PC-3 (cell line): ENCODE data around the gene SLC23A1. TPM values are rescaled to one million over a fixed set of nuclear protein-coding genes. Genes with fewer than 3 reads are reported as not detected.

ENCODE experiments used
- ATAC-seq: fragments of 200-7000 bp; cut with Tn5 transposase; 2 replicates; pipeline ENCODE4 v1.9.1; 2020; ENCODE audit warnings: mild to moderate bottlenecking, moderate library complexity
- BruUV-seq: library from RNA; stranded (reverse); fragments of 400-500 nt; replicated peaks from 2 replicates; lab custom pipeline; 2021; lab: Mats Ljungman, UMichigan
- CTCF ChIA-PET: fragments of 300-600 bp; sonication (Branson Sonifier 250); formaldehyde crosslinking; loops from one replicate; lab custom pipeline; 2022; ENCODE audit warnings: antibody characterized with exemption; lab: Charles Lee
- POLR2A ChIA-PET: fragments of 300-600 bp; sonication (Branson Sonifier 250); formaldehyde crosslinking; loops from one replicate; lab custom pipeline; 2022; ENCODE audit warnings: antibody characterized with exemption; ENCODE audit not compliant: unreplicated experiment; lab: Charles Lee
- DNase-seq: peaks from one replicate; pipeline ENCODE4 v3.0.0-alpha.2; 2015
- H2AFZ ChIP-seq: fragments of 300-600 bp; sonication (generic); 2 replicates; pipeline ENCODE4 v1.6.0; 2016; ENCODE audit warnings: antibody characterized with exemption, low read length
- H3F3A ChIP-seq: fragments of 300-600 bp; sonication (generic); one replicate; pipeline ENCODE4 v1.6.0; 2017; ENCODE audit warnings: antibody characterized with exemption, low read length, control low read depth, mild to moderate bottlenecking; ENCODE audit not compliant: unreplicated experiment
- H3K27ac ChIP-seq: fragments of 300-600 bp; sonication (generic); 2 replicates; pipeline ENCODE4 v1.5.1; 2016; ENCODE audit warnings: mild to moderate bottlenecking, low read length
- H3K27me3 ChIP-seq: fragments of 300-600 bp; sonication (generic); 2 replicates; pipeline ENCODE4 v1.6.1; 2016; ENCODE audit warnings: low read length, mixed read lengths
- H3K36me3 ChIP-seq: fragments of 300-600 bp; sonication (generic); 2 replicates; pipeline ENCODE4 v1.6.1; 2016; ENCODE audit warnings: low read depth, mixed run types, low read length, mixed read lengths
- H3K4me1 ChIP-seq: fragments of 300-600 bp; sonication (generic); 2 replicates; pipeline ENCODE4 v1.5.1; 2016; ENCODE audit warnings: low read length; ENCODE audit not compliant: insufficient read depth
- H3K4me2 ChIP-seq: fragments of 300-600 bp; sonication (generic); 2 replicates; pipeline ENCODE4 v1.6.0; 2016; ENCODE audit warnings: low read length
- H3K4me3 ChIP-seq: fragments of 300-600 bp; sonication (generic); 2 replicates; pipeline ENCODE4 v1.5.1; 2016; ENCODE audit warnings: mild to moderate bottlenecking, low read length, mixed read lengths
- H3K79me2 ChIP-seq: fragments of 300-600 bp; sonication (generic); 2 replicates; pipeline ENCODE4 v1.6.1; 2017; ENCODE audit warnings: low read length, mixed read lengths
- H3K9ac ChIP-seq: fragments of 300-600 bp; sonication (generic); 2 replicates; pipeline ENCODE4 v1.6.0; 2016; ENCODE audit warnings: mild to moderate bottlenecking, low read length
- H3K9me2 ChIP-seq: fragments of 300-600 bp; sonication (generic); replicated peaks from 2 replicates; pipeline ENCODE4 v1.6.1; 2016; ENCODE audit warnings: mixed run types, low read length, mixed read lengths
- H3K9me3 ChIP-seq: fragments of 300-600 bp; sonication (generic); 2 replicates; pipeline ENCODE4 v1.6.1; 2016; ENCODE audit warnings: low read length, mixed read lengths
- H4K20me1 ChIP-seq: fragments of 300-600 bp; sonication (generic); 2 replicates; pipeline ENCODE4 v1.6.1; 2016; ENCODE audit warnings: low read length, mixed read lengths
- EZH2 ChIP-seq: fragments of 300-600 bp; sonication (generic); IDR thresholded peaks from one replicate; pipeline ENCODE4 v1.6.1; 2017; ENCODE audit warnings: antibody characterized with exemption, mild to moderate bottlenecking, low read length; ENCODE audit not compliant: unreplicated experiment
- EZH2phosphoT487 ChIP-seq: fragments of 300-600 bp; sonication (generic); IDR thresholded peaks from 2 replicates; pipeline ENCODE4 v1.6.1; 2018; ENCODE audit warnings: mild to moderate bottlenecking, antibody characterized with exemption, low read length, borderline replicate concordance
- intact Hi-C: fragments of 100-400 bp; cut with micrococcal nuclease; formaldehyde crosslinking; loops from 2 replicates; pipeline ENCODE4 v1.9.0; 2023
- total RNA-seq: library from RNA; depleted of rRNA; stranded (reverse); fragments of >200 nt; gene quantifications from 2 replicates; pipeline ENCODE4 v1.2.3, GENCODE V29; 2014; rRNA removed
- TF ChIP-seq, protein P1 (sequence below): fragments of 300-600 bp; sonication (generic); conservative IDR thresholded peaks from 2 replicates; pipeline ENCODE4 v1.5.1; 2017; ENCODE audit warnings: antibody characterized with exemption, low read depth, mild to moderate bottlenecking, low read length

SLC23A1 gene
- total RNA-seq, 1 experiment from 2014 or later = not detected

DNA sequence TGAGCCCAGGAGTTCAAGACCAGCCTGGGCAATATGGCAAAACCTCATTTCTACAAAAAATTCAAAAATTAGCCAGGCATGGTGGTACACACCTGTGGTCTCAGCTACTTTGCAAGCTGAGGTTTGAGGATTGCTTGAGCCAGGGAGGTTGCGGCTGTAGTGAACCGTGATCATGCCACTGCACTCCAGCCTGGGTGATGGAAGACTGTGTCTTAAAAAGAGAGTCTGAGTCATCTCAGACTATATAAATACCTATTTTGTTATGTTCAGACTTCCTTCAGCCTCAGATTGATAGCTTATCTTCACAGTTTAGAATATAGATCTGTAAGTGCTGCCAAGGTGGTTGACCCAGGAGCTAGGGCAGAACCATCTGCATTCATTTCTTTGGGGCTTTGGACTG lies 43.0 kb downstream of the SLC23A1 start:
- no peak overlapping the region for H2AFZ ChIP-seq
- no peak overlapping the region for H3K9ac ChIP-seq
- TF ChIP-seq EZH2 = no peak
- TF ChIP-seq, protein P1, sequence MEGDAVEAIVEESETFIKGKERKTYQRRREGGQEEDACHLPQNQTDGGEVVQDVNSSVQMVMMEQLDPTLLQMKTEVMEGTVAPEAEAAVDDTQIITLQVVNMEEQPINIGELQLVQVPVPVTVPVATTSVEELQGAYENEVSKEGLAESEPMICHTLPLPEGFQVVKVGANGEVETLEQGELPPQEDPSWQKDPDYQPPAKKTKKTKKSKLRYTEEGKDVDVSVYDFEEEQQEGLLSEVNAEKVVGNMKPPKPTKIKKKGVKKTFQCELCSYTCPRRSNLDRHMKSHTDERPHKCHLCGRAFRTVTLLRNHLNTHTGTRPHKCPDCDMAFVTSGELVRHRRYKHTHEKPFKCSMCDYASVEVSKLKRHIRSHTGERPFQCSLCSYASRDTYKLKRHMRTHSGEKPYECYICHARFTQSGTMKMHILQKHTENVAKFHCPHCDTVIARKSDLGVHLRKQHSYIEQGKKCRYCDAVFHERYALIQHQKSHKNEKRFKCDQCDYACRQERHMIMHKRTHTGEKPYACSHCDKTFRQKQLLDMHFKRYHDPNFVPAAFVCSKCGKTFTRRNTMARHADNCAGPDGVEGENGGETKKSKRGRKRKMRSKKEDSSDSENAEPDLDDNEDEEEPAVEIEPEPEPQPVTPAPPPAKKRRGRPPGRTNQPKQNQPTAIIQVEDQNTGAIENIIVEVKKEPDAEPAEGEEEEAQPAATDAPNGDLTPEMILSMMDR = no peak
- TF ChIP-seq EZH2phosphoT487 = no peak
- ChIA-PET CTCF (no interaction called here), POLR2A (no interaction called here)
- BruUV-seq = no TSS peak
- H4K20me1 ChIP-seq = peaks cover 27% of the 10 kb centered on the region
- H3K36me3 ChIP-seq = no peaks in the 10 kb centered on the region
- peaks cover 18% of the 10 kb centered on the region for H3K4me1 ChIP-seq
- H3K4me2 ChIP-seq = no peak overlapping the region
- no peak for ATAC-seq
- H3K4me3 ChIP-seq = no peak overlapping the region
- no peak overlapping the region for H3K27ac ChIP-seq
- no peaks in the 10 kb centered on the region for H3K9me3 ChIP-seq
- no peaks in the 10 kb centered on the region for H3K9me2 ChIP-seq
- DNase-seq = no peak
- no peaks in the 10 kb centered on the region for H3K27me3 ChIP-seq
- peaks cover 34% of the 10 kb centered on the region for H3K79me2 ChIP-seq
- H3F3A ChIP-seq = no peaks in the 10 kb centered on the region
- intact Hi-C loops = loop anchor here (2.0 kb wide), 2 partner anchors 33 to 47 kb away; partner anchors contain the start of gene MATR3

DNA sequence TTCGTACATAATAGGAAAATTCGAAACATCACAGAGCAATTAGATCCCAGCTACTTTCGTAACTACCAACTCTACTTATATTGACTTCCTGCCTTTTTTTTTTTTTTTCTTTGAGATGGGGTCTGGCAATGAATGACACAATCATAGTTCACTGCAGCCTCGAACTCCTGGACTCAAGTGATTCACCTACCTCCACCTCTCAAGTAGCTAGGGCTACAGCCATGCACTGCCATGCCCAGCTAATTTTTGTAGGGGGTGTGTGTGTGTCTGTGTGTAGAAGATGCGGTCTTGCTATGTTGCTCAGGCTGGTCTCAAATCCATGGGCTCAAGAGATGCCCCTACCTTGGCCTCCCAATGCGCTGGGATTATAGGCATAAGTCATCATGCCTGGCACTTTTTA lies 47.3 kb downstream of the SLC23A1 start:
- Histone ChIP-seq H2AFZ (no peak overlapping the region), H4K20me1 (no peaks in the 10 kb centered on the region), H3K4me1 (peaks cover 2% of the 10 kb centered on the region; the same call in 1 of the 2 replicates), H3K27ac (no peak overlapping the region), H3K9me2 (no peaks in the 10 kb centered on the region), H3K4me3 (no peak overlapping the region), H3K9ac (no peak overlapping the region), H3F3A (no peaks in the 10 kb centered on the region), H3K4me2 (no peak overlapping the region), H3K79me2 (no peaks in the 10 kb centered on the region), H3K9me3 (no peaks in the 10 kb centered on the region), H3K36me3 (peaks cover 13% of the 10 kb centered on the region), H3K27me3 (no peaks in the 10 kb centered on the region)
- BruUV-seq = no TSS peak
- TF ChIP-seq EZH2phosphoT487 = no peak
- ATAC-seq (no peak; the same call in 1 of the 2 replicates), DNase-seq (no peak)
- CTCF ChIA-PET = no interaction called here
- intact Hi-C loops = no loop called here
- POLR2A ChIA-PET = interaction anchor here (0.6 to 0.7 kb wide), 2 partner anchors 17 to 31 kb away, joined by 6 to 9 read pairs; no protein-coding TSS in a partner anchor

Other genes starting within 250 kb of the SLC23A1 start
- 7.9 and 17.2 TPM in 2 replicates for gene SIL1, start 184.9 kb downstream of the SLC23A1 start, total RNA-seq
- 139 and 162 TPM in 2 replicates for gene MATR3, start 89.6 kb downstream of the SLC23A1 start, total RNA-seq
- gene PAIP2, start 41.4 kb downstream of the SLC23A1 start, total RNA-seq = 35.1 and 39.3 TPM in 2 replicates
- 0.22 and 1.0 TPM in 2 replicates for gene MZB1, start 6.6 kb upstream of the SLC23A1 start, total RNA-seq
- 1.9 and 2.2 TPM in 2 replicates for gene PROB1, start 11.8 kb upstream of the SLC23A1 start, total RNA-seq
- gene SPATA24, start 20.8 kb upstream of the SLC23A1 start, total RNA-seq = 1.4 and 3.1 TPM in 2 replicates
- 3.2 and 4.4 TPM in 2 replicates for gene DNAJC18, start 56.2 kb upstream of the SLC23A1 start, total RNA-seq
- 0.36 TPM in 1 of 2 replicates, not detected in the other for gene ECSCR, start 79.4 kb upstream of the SLC23A1 start, total RNA-seq
- gene SMIM33, start 87.7 kb upstream of the SLC23A1 start, total RNA-seq = not detected in 2 replicates
- gene STING1, start 99.5 kb upstream of the SLC23A1 start, total RNA-seq = 6.5 and 12.6 TPM in 2 replicates
- gene UBE2D2, start 178.0 kb upstream of the SLC23A1 start, total RNA-seq = 98.7 and 104 TPM in 2 replicates